BJ (cell line): ENCODE data around the gene FOXO6. TPM values are rescaled to one million over a fixed set of nuclear protein-coding genes. Genes with fewer than 3 reads are reported as not detected.

Source experiments
- CTCF ChIA-PET: fragments of 350-600 bp; formaldehyde crosslinking; extraction: SDS; loops from one replicate; lab custom pipeline; 2021; ENCODE audit warnings: antibody characterized with exemption, inconsistent platforms; lab: Yijun Ruan, JAX
- POLR2A ChIA-PET: fragments of 300-600 bp; sonication (Branson Sonifier 250); formaldehyde crosslinking; extraction: SDS; loops from one replicate; lab custom pipeline; 2021; ENCODE audit warnings: antibody characterized with exemption; lab: Charles Lee
- DNase-seq: peaks from one replicate; pipeline ENCODE4 v3.0.0-alpha.2; 2011; ENCODE audit warnings: low read depth
- H3K27me3 ChIP-seq: 2 replicates; pipeline ENCODE4 v1.6.0; 2011; ENCODE audit warnings: low read length; ENCODE audit not compliant: control insufficient read depth, insufficient read depth
- H3K36me3 ChIP-seq: 2 replicates; pipeline ENCODE4 v1.5.1; 2011; ENCODE audit warnings: low read length; ENCODE audit not compliant: control insufficient read depth, insufficient read depth
- H3K4me3 ChIP-seq: 2 replicates; pipeline ENCODE4 v1.5.1; 2011; ENCODE audit warnings: low read depth, mild to moderate bottlenecking, control low read depth, low read length
- CTCF ChIP-seq: IDR thresholded peaks from 2 replicates; pipeline ENCODE4 v1.5.1; 2011; ENCODE audit warnings: low read depth, mild to moderate bottlenecking, control low read depth, inconsistent platforms, low read length, moderate library complexity; ENCODE audit not compliant: insufficient read depth
- polyA plus RNA-seq: library from polyadenylated mRNA; depleted of rRNA; stranded (reverse); fragments of >200 nt; gene quantifications from 2 replicates; pipeline ENCODE4 v1.2.3, GENCODE V29; 2011

The FOXO6 gene
- polyA plus RNA-seq, 1 experiment, result 0.02 TPM

GRCh38 chr1:41394959-41395956 is 34.0 kb downstream of the FOXO6 start:
- ChIA-PET POLR2A (no interaction called here), CTCF (interaction anchor here (0.6 to 2.9 kb wide), 4 partner anchors 21 to 113 kb away, joined by 3 to 10 read pairs (median 3); no protein-coding TSS in a partner anchor)
- no peaks in the 10 kb centered on the region for H3K36me3 ChIP-seq
- no peak for DNase-seq
- TF ChIP-seq CTCF, result no peak
- no peak overlapping the region for H3K4me3 ChIP-seq
- H3K27me3 ChIP-seq, result peaks cover 25% of the 10 kb centered on the region

- no peak for DNase-seq
- no peak overlapping the region for H3K4me3 ChIP-seq
- POLR2A ChIA-PET, result no interaction called here
- CTCF ChIA-PET, result interaction anchor here (1.1 to 2.9 kb wide), 2 partner anchors 22 to 37 kb away, joined by 3 to 10 read pairs; no protein-coding TSS in a partner anchor
- no peak for TF ChIP-seq CTCF
- no peaks in the 10 kb centered on the region for H3K36me3 ChIP-seq
- peaks cover 25% of the 10 kb centered on the region for H3K27me3 ChIP-seq
These were observed 34.9 kb downstream of the FOXO6 start for GRCh38 chr1:41396084-41396483.

- H3K4me3 ChIP-seq, result no peak overlapping the region
- H3K36me3 ChIP-seq, result no peaks in the 10 kb centered on the region
- POLR2A ChIA-PET, result no interaction called here
- no peak for TF ChIP-seq CTCF
- no peak for DNase-seq
- peaks cover 21% of the 10 kb centered on the region for H3K27me3 ChIP-seq
- CTCF ChIA-PET, result interaction anchor here (1.1 to 2.9 kb wide), 3 partner anchors 21 to 114 kb away, joined by 3 to 10 read pairs (median 5); no protein-coding TSS in a partner anchor
These were observed 35.8 kb downstream of the FOXO6 start for GRCh38 chr1:41397020-41397419.

- no peaks in the 10 kb centered on the region for H3K36me3 ChIP-seq
- no peak for TF ChIP-seq CTCF
- peaks cover 17% of the 10 kb centered on the region for H3K27me3 ChIP-seq
- DNase-seq, result no peak
- ChIA-PET POLR2A (no interaction called here), CTCF (interaction anchor here (0.6 to 2.9 kb wide), 3 partner anchors 12 to 115 kb away, joined by 3 to 10 read pairs (median 5); no protein-coding TSS in a partner anchor)
- no peak overlapping the region for H3K4me3 ChIP-seq
These were observed 36.6 kb downstream of the FOXO6 start for GRCh38 chr1:41397753-41398330.
